SK-N-SH (cell line): Measurements from ENCODE around the gene PTCD1. TPM values are rescaled to one million over a fixed set of nuclear protein-coding genes. Genes with fewer than 3 reads are reported as not detected.

Experiments used
- CTCF ChIA-PET: fragments of 300-600, 350-600 bp; formaldehyde crosslinking; extraction: SDS; loops from one replicate; lab custom pipeline; 2021; lab: Yijun Ruan, JAX
- POLR2A ChIA-PET: fragments of 350-600 bp; sonication (Branson Sonifier 250); formaldehyde crosslinking; extraction: SDS; loops from one replicate; lab custom pipeline; 2020; ENCODE audit warnings: antibody characterized with exemption, inconsistent platforms; lab: Yijun Ruan, JAX
- DNase-seq: peaks from one replicate; pipeline ENCODE4 v3.0.0; 2012
- H2AFZ ChIP-seq: fragments of 200-600 bp; sonication (generic); 2 replicates; pipeline ENCODE4 v1.8.1; 2016; ENCODE audit warnings: antibody characterized with exemption, mild to moderate bottlenecking, low read depth
- H3F3A ChIP-seq: fragments of 200-600 bp; sonication (generic); replicated peaks from 2 replicates; pipeline ENCODE3; 2016; ENCODE audit warnings: antibody characterized with exemption, mild to moderate bottlenecking; ENCODE audit not compliant: insufficient read depth
- H3K27ac ChIP-seq, 2 experiments: fragments of 200-500 bp in 1 of 2; fragments of 200-600 bp in 1 of 2; sonication (Bioruptor generic) in 1 of 2; sonication (generic), shearing (Covaris generic) in 1 of 2; 2 replicates each; pipeline versions ENCODE4 v1.5.1 to v1.6.1; 2014 to 2016; ENCODE audit warnings: low read depth in 2 of 2, inconsistent platforms in 1 of 2, low read length in 1 of 2, mild to moderate bottlenecking in 1 of 2, mixed read lengths in 1 of 2
- H3K27me3 ChIP-seq: fragments of 200-600 bp; sonication (generic), shearing (Covaris generic); 2 replicates; pipeline ENCODE4 v1.6.1; 2016; ENCODE audit warnings: mixed run types; ENCODE audit not compliant: insufficient read depth
- H3K36me3 ChIP-seq, 2 experiments: fragments of 200-500 bp in 1 of 2; fragments of 200-600 bp in 1 of 2; sonication (Bioruptor generic) in 1 of 2; sonication (generic) in 1 of 2; replicated peaks in 1 of 2; 2 replicates each; pipeline versions ENCODE3 to v1.5.1; 2014 to 2016; ENCODE audit warnings: low read length in 1 of 2, mild to moderate bottlenecking in 1 of 2; ENCODE audit not compliant: insufficient read depth in 2 of 2, control insufficient read depth in 1 of 2
- H3K4me1 ChIP-seq, 2 experiments: fragments of 200-500 bp in 1 of 2; fragments of 200-600 bp in 1 of 2; sonication (Bioruptor generic) in 1 of 2; sonication (generic), shearing (Covaris generic) in 1 of 2; 2 replicates each; pipeline versions ENCODE4 v1.5.1 to v1.6.1; 2014 to 2016; ENCODE audit warnings: low read depth in 1 of 2, low read length in 1 of 2, mixed run types in 1 of 2; ENCODE audit not compliant: insufficient read depth in 2 of 2, control insufficient read depth in 1 of 2
- H3K4me2 ChIP-seq: fragments of 200-600 bp; sonication (generic), shearing (Covaris generic); 2 replicates; pipeline ENCODE4 v1.6.1; 2017; ENCODE audit warnings: mixed run types
- H3K4me3 ChIP-seq, 2 experiments: fragments of 200-500 bp in 1 of 2; fragments of 200-600 bp in 1 of 2; sonication (Bioruptor generic) in 1 of 2; sonication (generic), shearing (Covaris generic) in 1 of 2; 2 replicates each; pipeline versions ENCODE4 v1.5.1 to v1.8.1; 2014 to 2016; ENCODE audit warnings: low read depth in 2 of 2, inconsistent platforms in 1 of 2, low read length in 1 of 2, mild to moderate bottlenecking in 1 of 2, mixed read lengths in 1 of 2, moderate library complexity in 1 of 2
- H3K79me2 ChIP-seq: fragments of 200-600 bp; sonication (generic); 2 replicates; pipeline ENCODE4 v1.8.1; 2017; ENCODE audit warnings: mild to moderate bottlenecking; ENCODE audit not compliant: insufficient read depth
- H3K9ac ChIP-seq: fragments of 200-600 bp; sonication (generic); 2 replicates; pipeline ENCODE4 v1.6.1; 2017; ENCODE audit warnings: mixed run types
- H3K9me2 ChIP-seq: fragments of 200-600 bp; sonication (generic); 2 replicates; pipeline ENCODE4 v1.6.1; 2017; ENCODE audit warnings: mixed run types
- H3K9me3 ChIP-seq: fragments of 200-600 bp; sonication (generic); 2 replicates; pipeline ENCODE4 v1.6.1; 2017; ENCODE audit warnings: mixed run types, mild to moderate bottlenecking, moderate library complexity
- H4K20me1 ChIP-seq: fragments of 200-600 bp; sonication (generic); 2 replicates; pipeline ENCODE4 v1.6.1; 2017; ENCODE audit warnings: mild to moderate bottlenecking, mixed run types; ENCODE audit not compliant: insufficient read depth
- CHD2 ChIP-seq: fragments of 150-350 bp; IDR thresholded peaks from 2 replicates; pipeline ENCODE4 v1.6.1; 2018; ENCODE audit warnings: low read length; ENCODE audit not compliant: partially characterized antibody
- JUND ChIP-seq: IDR thresholded peaks from 2 replicates; pipeline ENCODE4 v1.4.0; 2012
- MAX ChIP-seq: IDR thresholded peaks from 2 replicates; pipeline ENCODE4 v1.4.0; 2012; ENCODE audit warnings: low read depth
- MXI1 ChIP-seq: IDR thresholded peaks from 2 replicates; pipeline ENCODE4 v1.6.1; 2012; ENCODE audit warnings: mild to moderate bottlenecking, low read depth, low read length, improper control_type of control experiment
- NFIC ChIP-seq: IDR thresholded peaks from 2 replicates; pipeline ENCODE4 v1.4.0; 2012; ENCODE audit warnings: borderline replicate concordance
- PBX3 ChIP-seq: IDR thresholded peaks from 2 replicates; pipeline ENCODE4; 2012
- POLR2AphosphoS5 ChIP-seq: IDR thresholded peaks from 2 replicates; pipeline ENCODE4 v1.6.1; 2012; ENCODE audit warnings: low read depth, low read length
- RCOR1 ChIP-seq: fragments of 150-350 bp; IDR thresholded peaks from 2 replicates; pipeline ENCODE4 v1.6.1; 2017; ENCODE audit warnings: antibody characterized with exemption, low read length
- SIN3A ChIP-seq: IDR thresholded peaks from 2 replicates; pipeline ENCODE4 v1.6.1; 2012; ENCODE audit warnings: low read depth, mild to moderate bottlenecking, low read length, moderate library complexity, borderline replicate concordance
- WGBS: methylation state at CpG from one replicate; pipeline ENCODE4 v1.1.6; 2017; ENCODE audit warnings: low lambda C conversion rate; 5-methylcytosine and 5-hydroxymethylcytosine counted together
- polyA plus RNA-seq, 3 experiments: library from polyadenylated mRNA; depleted of rRNA; stranded (reverse); fragments of >200 nt; gene quantifications; 2 replicates each; pipeline ENCODE4 v1.2.3, GENCODE V29; 2012
- TF ChIP-seq, protein P1 (sequence below): IDR thresholded peaks from 2 replicates; pipeline ENCODE4 v1.6.1; 2012; ENCODE audit warnings: mild to moderate bottlenecking, low read depth, low read length, moderate library complexity
- TF ChIP-seq, protein P2 (sequence below): IDR thresholded peaks from 2 replicates; pipeline ENCODE4 v1.4.0; 2012; ENCODE audit warnings: low read depth, borderline replicate concordance
- TF ChIP-seq, protein P3 (sequence below): fragments of 200-600 bp; sonication (generic); IDR thresholded peaks from 2 replicates; pipeline ENCODE4 v1.6.1; 2017; ENCODE audit warnings: antibody characterized with exemption, mild to moderate bottlenecking, moderate library complexity

PTCD1 gene
- polyA plus RNA-seq, 1 of the 3 experiments (the other 2 are of a cell fraction): 8.2 TPM

GRCh38 chr7:99396418-99397296, 41.9 kb downstream of the PTCD1 start (continued):
- TF ChIP-seq, protein P1, sequence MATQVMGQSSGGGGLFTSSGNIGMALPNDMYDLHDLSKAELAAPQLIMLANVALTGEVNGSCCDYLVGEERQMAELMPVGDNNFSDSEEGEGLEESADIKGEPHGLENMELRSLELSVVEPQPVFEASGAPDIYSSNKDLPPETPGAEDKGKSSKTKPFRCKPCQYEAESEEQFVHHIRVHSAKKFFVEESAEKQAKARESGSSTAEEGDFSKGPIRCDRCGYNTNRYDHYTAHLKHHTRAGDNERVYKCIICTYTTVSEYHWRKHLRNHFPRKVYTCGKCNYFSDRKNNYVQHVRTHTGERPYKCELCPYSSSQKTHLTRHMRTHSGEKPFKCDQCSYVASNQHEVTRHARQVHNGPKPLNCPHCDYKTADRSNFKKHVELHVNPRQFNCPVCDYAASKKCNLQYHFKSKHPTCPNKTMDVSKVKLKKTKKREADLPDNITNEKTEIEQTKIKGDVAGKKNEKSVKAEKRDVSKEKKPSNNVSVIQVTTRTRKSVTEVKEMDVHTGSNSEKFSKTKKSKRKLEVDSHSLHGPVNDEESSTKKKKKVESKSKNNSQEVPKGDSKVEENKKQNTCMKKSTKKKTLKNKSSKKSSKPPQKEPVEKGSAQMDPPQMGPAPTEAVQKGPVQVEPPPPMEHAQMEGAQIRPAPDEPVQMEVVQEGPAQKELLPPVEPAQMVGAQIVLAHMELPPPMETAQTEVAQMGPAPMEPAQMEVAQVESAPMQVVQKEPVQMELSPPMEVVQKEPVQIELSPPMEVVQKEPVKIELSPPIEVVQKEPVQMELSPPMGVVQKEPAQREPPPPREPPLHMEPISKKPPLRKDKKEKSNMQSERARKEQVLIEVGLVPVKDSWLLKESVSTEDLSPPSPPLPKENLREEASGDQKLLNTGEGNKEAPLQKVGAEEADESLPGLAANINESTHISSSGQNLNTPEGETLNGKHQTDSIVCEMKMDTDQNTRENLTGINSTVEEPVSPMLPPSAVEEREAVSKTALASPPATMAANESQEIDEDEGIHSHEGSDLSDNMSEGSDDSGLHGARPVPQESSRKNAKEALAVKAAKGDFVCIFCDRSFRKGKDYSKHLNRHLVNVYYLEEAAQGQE: no peak
- no peak; the same call in 1 of the 2 replicates for TF ChIP-seq JUND
- TF ChIP-seq CHD2: no peak
- TF ChIP-seq, protein P2, sequence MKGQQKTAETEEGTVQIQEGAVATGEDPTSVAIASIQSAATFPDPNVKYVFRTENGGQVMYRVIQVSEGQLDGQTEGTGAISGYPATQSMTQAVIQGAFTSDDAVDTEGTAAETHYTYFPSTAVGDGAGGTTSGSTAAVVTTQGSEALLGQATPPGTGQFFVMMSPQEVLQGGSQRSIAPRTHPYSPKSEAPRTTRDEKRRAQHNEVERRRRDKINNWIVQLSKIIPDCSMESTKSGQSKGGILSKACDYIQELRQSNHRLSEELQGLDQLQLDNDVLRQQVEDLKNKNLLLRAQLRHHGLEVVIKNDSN: no peak
- no peak for TF ChIP-seq NFIC
- TF ChIP-seq, all 33 proteins: peak for 0

GRCh38 chr7:99395616-99396327, 42.8 kb downstream of the PTCD1 start:
- Histone ChIP-seq H4K20me1 (peaks cover 60% of the 10 kb centered on the region), H2AFZ (no peak overlapping the region), H3K4me2 (no peak overlapping the region), H3K27ac (peak overlapping the region in 1 of 2 experiments; percentile 2; a peak in 2 of 4 replicates), H3K4me3 (no peak overlapping the region), H3K9me2 (no peaks in the 10 kb centered on the region), H3K4me1 (peaks cover 0 to 17% of the 10 kb centered on the region in 2 experiments; a peak in 1 of 4 replicates), H3K9me3 (no peaks in the 10 kb centered on the region), H3K9ac (no peak overlapping the region)
- POLR2A ChIA-PET: interaction anchor here (10.2 kb wide), 1 partner anchor 12 kb away, joined by 102 read pairs; the partner anchor contains the start of genes BUD31 and PDAP1
- TF ChIP-seq RCOR1 (no peak), POLR2AphosphoS5 (peak; percentile 50), SIN3A (no peak), MAX (no peak), MXI1 (no peak), PBX3 (peak; percentile 17; the same call in 1 of the 2 replicates), JUND (no peak; the same call in 1 of the 2 replicates)
- TF ChIP-seq, protein P2: no peak
- TF ChIP-seq, protein P3, sequence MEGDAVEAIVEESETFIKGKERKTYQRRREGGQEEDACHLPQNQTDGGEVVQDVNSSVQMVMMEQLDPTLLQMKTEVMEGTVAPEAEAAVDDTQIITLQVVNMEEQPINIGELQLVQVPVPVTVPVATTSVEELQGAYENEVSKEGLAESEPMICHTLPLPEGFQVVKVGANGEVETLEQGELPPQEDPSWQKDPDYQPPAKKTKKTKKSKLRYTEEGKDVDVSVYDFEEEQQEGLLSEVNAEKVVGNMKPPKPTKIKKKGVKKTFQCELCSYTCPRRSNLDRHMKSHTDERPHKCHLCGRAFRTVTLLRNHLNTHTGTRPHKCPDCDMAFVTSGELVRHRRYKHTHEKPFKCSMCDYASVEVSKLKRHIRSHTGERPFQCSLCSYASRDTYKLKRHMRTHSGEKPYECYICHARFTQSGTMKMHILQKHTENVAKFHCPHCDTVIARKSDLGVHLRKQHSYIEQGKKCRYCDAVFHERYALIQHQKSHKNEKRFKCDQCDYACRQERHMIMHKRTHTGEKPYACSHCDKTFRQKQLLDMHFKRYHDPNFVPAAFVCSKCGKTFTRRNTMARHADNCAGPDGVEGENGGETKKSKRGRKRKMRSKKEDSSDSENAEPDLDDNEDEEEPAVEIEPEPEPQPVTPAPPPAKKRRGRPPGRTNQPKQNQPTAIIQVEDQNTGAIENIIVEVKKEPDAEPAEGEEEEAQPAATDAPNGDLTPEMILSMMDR: peak; percentile 29
- TF ChIP-seq, all 33 proteins: peak for 3
- peaks cover 49 to 73% of the 10 kb centered on the region in 2 experiments for H3K36me3 ChIP-seq
- H3F3A ChIP-seq: peaks cover 70% of the 10 kb centered on the region
- peaks cover 18% of the 10 kb centered on the region; the same call in 1 of the 2 replicates for H3K79me2 ChIP-seq
- no peaks in the 10 kb centered on the region for H3K27me3 ChIP-seq
- WGBS: 93% methylated on average over 12 of the region's 14 CpGs
- CTCF ChIA-PET: interaction anchor here (1.2 kb wide), 1 partner anchor 11 kb away, joined by 3 read pairs; no protein-coding TSS in a partner anchor
- DNase-seq: no peak
